CD14-positive monocyte (primary cell): ENCODE data around the gene MAD1L1. TPM values are rescaled to one million over a fixed set of nuclear protein-coding genes. Genes with fewer than 3 reads are reported as not detected.

Experiments
- DNase-seq, 3 donors: peaks; one replicate each; pipeline ENCODE4 v3.0.0-alpha.2; 2011 to 2022
- H2AFZ ChIP-seq: 2 replicates; pipeline ENCODE4 v1.6.0; 2012; ENCODE audit warnings: mild to moderate bottlenecking, low read depth, low read length, inconsistent platforms; ENCODE audit not compliant: insufficient read depth, poor library complexity, severe bottlenecking
- H3K27ac ChIP-seq, 2 donors: 1 replicate in 1 of 2; 2 replicates in 1 of 2; pipeline ENCODE4 v1.5.1; 2012 to 2013; ENCODE audit warnings: low read length in 2 of 2, control low read depth in 1 of 2, inconsistent platforms in 1 of 2, low read depth in 1 of 2, mild to moderate bottlenecking in 1 of 2
- H3K27me3 ChIP-seq, 2 donors: one replicate each; pipeline versions ENCODE4 v1.6.0 to v1.6.1; 2011 to 2013; ENCODE audit warnings: low read length in 2 of 2; ENCODE audit not compliant: control insufficient read depth in 2 of 2, insufficient read depth in 2 of 2
- H3K36me3 ChIP-seq, 2 donors: replicated peaks in 1 of 2; 1 replicate in 1 of 2; 2 replicates in 1 of 2; pipeline versions ENCODE4 v1.5.1 to v1.6.1; 2012 to 2013; ENCODE audit warnings: low read length in 2 of 2, control low read depth in 1 of 2, inconsistent platforms in 1 of 2, mild to moderate bottlenecking in 1 of 2; ENCODE audit not compliant: insufficient read depth in 2 of 2, control insufficient read depth in 1 of 2
- H3K4me1 ChIP-seq, 2 donors: 1 replicate in 1 of 2; 2 replicates in 1 of 2; pipeline versions ENCODE4 v1.5.1 to v1.6.1; 2012 to 2013; ENCODE audit warnings: low read length in 2 of 2, control low read depth in 1 of 2, inconsistent platforms in 1 of 2, mild to moderate bottlenecking in 1 of 2, moderate library complexity in 1 of 2; ENCODE audit not compliant: insufficient read depth in 2 of 2, control insufficient read depth in 1 of 2
- H3K4me2 ChIP-seq: replicated peaks from 2 replicates; pipeline ENCODE3; 2012; ENCODE audit warnings: low read length, moderate library complexity, mild to moderate bottlenecking; ENCODE audit not compliant: poor library complexity, severe bottlenecking; ENCODE audit errors: extremely low read depth
- H3K4me3 ChIP-seq, 3 experiments: fragments of 200-600 bp in 1 of 3; sonication (generic) in 1 of 3; replicated peaks in 1 of 3; 1 replicate in 2 of 3; 2 replicates in 1 of 3; pipeline ENCODE4 v1.5.1; 2011 to 2013; ENCODE audit warnings: low read length in 3 of 3, mild to moderate bottlenecking in 3 of 3, control low read depth in 2 of 3, low read depth in 2 of 3, inconsistent platforms in 1 of 3, moderate library complexity in 1 of 3
- H3K79me2 ChIP-seq: 2 replicates; pipeline ENCODE4 v1.6.0; 2012; ENCODE audit warnings: mild to moderate bottlenecking, control low read depth, inconsistent platforms, low read length, moderate library complexity; ENCODE audit not compliant: insufficient read depth
- H3K9ac ChIP-seq: 2 replicates; pipeline ENCODE4 v1.6.0; 2017; ENCODE audit warnings: low read length, mild to moderate bottlenecking; ENCODE audit not compliant: insufficient read depth, poor library complexity, severe bottlenecking
- H3K9me3 ChIP-seq, 2 donors: replicated peaks in 1 of 2; 1 replicate in 1 of 2; 2 replicates in 1 of 2; pipeline versions ENCODE4 v1.5.1 to v1.6.1; 2012 to 2013; ENCODE audit warnings: low read length in 2 of 2, control low read depth in 1 of 2; ENCODE audit not compliant: control insufficient read depth in 1 of 2, insufficient read depth in 1 of 2
- H4K20me1 ChIP-seq: 2 replicates; pipeline ENCODE4 v1.6.0; 2012; ENCODE audit warnings: mild to moderate bottlenecking, low read length, control low read depth, moderate library complexity; ENCODE audit not compliant: insufficient read depth
- H3K27ac Mint-ChIP-seq, 7 donors: one replicate each; pipeline ENCODE4 v1.8.0; 2020; ENCODE audit warnings: mild to moderate bottlenecking in 7 of 7, mixed read lengths in 7 of 7, moderate library complexity in 6 of 7, inconsistent platforms in 2 of 7
- H3K27me3 Mint-ChIP-seq, 3 donors: one replicate each; pipeline ENCODE4 v1.8.0; 2021 to 2022; ENCODE audit warnings: low read depth in 3 of 3, mild to moderate bottlenecking in 3 of 3, mixed read lengths in 3 of 3, moderate library complexity in 3 of 3, inconsistent platforms in 1 of 3
- H3K36me3 Mint-ChIP-seq, 2 donors: one replicate each; pipeline ENCODE4 v1.8.0; 2020; ENCODE audit warnings: mixed read lengths in 2 of 2, inconsistent platforms in 1 of 2, mild to moderate bottlenecking in 1 of 2
- H3K4me1 Mint-ChIP-seq: one replicate; pipeline ENCODE4 v1.8.0; 2020; ENCODE audit warnings: mild to moderate bottlenecking, mixed read lengths
- H3K4me3 Mint-ChIP-seq, 2 donors: one replicate each; pipeline ENCODE4 v1.8.0; 2020; ENCODE audit warnings: mild to moderate bottlenecking in 2 of 2, mixed read lengths in 2 of 2, moderate library complexity in 1 of 2
- H3K9me3 Mint-ChIP-seq, 7 donors: one replicate each; pipeline ENCODE4 v1.8.0; 2020 to 2022; ENCODE audit warnings: mixed read lengths in 7 of 7, mild to moderate bottlenecking in 6 of 7, moderate library complexity in 6 of 7, inconsistent platforms in 2 of 7
- CTCF ChIP-seq: fragments of 200-600 bp; IDR thresholded peaks from one replicate; pipeline ENCODE4 v1.8.0; 2022; ENCODE audit warnings: antibody characterized with exemption, mild to moderate bottlenecking
- WGBS: methylation state at CpG from one replicate; pipeline ENCODE4 v1.1.5; 2013; ENCODE audit warnings: missing lambda C conversion rate; ENCODE audit not compliant: insufficient coverage; 5-methylcytosine and 5-hydroxymethylcytosine counted together
- intact Hi-C, 2 donors: fragments of 100-400 bp; cut with micrococcal nuclease; formaldehyde crosslinking; loops; one replicate each; pipeline versions ENCODE4 v1.15.0 to v1.15.1; 2023
- polyA plus RNA-seq, 3 donors: library from polyadenylated mRNA; depleted of rRNA in 1 of 3; unstranded in 2 of 3; stranded (reverse) in 1 of 3; fragments of 300-500 nt in 2 of 3; fragments of >200 nt in 1 of 3; fragmentation: Illumina TruSeq in 2 of 3; gene quantifications; 1 replicate in 2 of 3; 2 replicates in 1 of 3; pipeline ENCODE4 v1.2.3, GENCODE V29; 2012 to 2021

Gene MAD1L1
- polyA plus RNA-seq, 3 donors, result 22.0 to 39.4 (median 33.2) TPM

- Histone ChIP-seq H3K27ac (no peak overlapping the region), H3K79me2 (no peaks in the 10 kb centered on the region), H3K4me1 (no peaks in the 10 kb centered on the region), H3K9me3 (peaks cover 0 to 11% of the 10 kb centered on the region in 2 donors), H4K20me1 (peaks cover 86% of the 10 kb centered on the region), H3K36me3 (no peaks in the 10 kb centered on the region), H2AFZ (no peak overlapping the region), H3K27me3 (no peaks in the 10 kb centered on the region), H3K4me2 (no peak overlapping the region), H3K4me3 (no peak overlapping the region), H3K9ac (no peak overlapping the region)
- intact Hi-C loops, result no loop called here
- H3K4me3 Mint-ChIP-seq, result no peak overlapping the region
- peaks cover 0 to 29% (median 4%) of the 10 kb centered on the region in 7 donors for H3K9me3 Mint-ChIP-seq
- DNase-seq, result no peak
- H3K4me1 Mint-ChIP-seq, result no peaks in the 10 kb centered on the region
- peak overlapping the region in 1 of 7 donors; percentile 55 for H3K27ac Mint-ChIP-seq
- peaks cover 0 to 2% (median 2%) of the 10 kb centered on the region in 3 donors for H3K27me3 Mint-ChIP-seq
- TF ChIP-seq CTCF, result no peak
- peaks cover 4 to 10% of the 10 kb centered on the region in 2 donors for H3K36me3 Mint-ChIP-seq
- 82% methylated on average over 22 of the region's 45 CpGs for WGBS
Measured at GRCh38 chr7:1856161-1856887, 376.4 kb downstream of the MAD1L1 start.

GRCh38 chr7:1855725-1856160 is 377.0 kb downstream of the MAD1L1 start:
- WGBS, result 64% methylated on average over 7 of the region's 14 CpGs
- peaks cover 0 to 29% (median 4%) of the 10 kb centered on the region in 7 donors for H3K9me3 Mint-ChIP-seq
- no peaks in the 10 kb centered on the region for H3K36me3 ChIP-seq

More at GRCh38 chr7:1855725-1856160, 377.0 kb downstream of the MAD1L1 start:
- no peaks in the 10 kb centered on the region for H3K27me3 ChIP-seq
- Mint-ChIP-seq H3K4me1 (no peaks in the 10 kb centered on the region), H3K27me3 (peaks cover 0 to 2% (median 2%) of the 10 kb centered on the region in 3 donors), H3K27ac (peak overlapping the region in 1 of 7 donors; percentile 73), H3K4me3 (no peak overlapping the region), H3K36me3 (peaks cover 4 to 10% of the 10 kb centered on the region in 2 donors)
- no peak for TF ChIP-seq CTCF
- no peak overlapping the region for H3K27ac ChIP-seq
- intact Hi-C loops, result no loop called here
- H4K20me1 ChIP-seq, result peaks cover 88% of the 10 kb centered on the region
- no peaks in the 10 kb centered on the region for H3K79me2 ChIP-seq
- H3K4me1 ChIP-seq, result no peaks in the 10 kb centered on the region
- H3K4me3 ChIP-seq, result no peak overlapping the region
- H3K4me2 ChIP-seq, result no peak overlapping the region
- no peak overlapping the region for H3K9ac ChIP-seq
- DNase-seq, result no peak
- peaks cover 0 to 11% of the 10 kb centered on the region in 2 donors for H3K9me3 ChIP-seq
- H2AFZ ChIP-seq, result no peak overlapping the region
